ENCODE measurements around the gene NAV2.

GRCh38 chr11:20000351-20001134 is 287.9 kb downstream of the NAV2 start:
- TF ChIP-seq CTCF (IDR thresholded peaks at IDR 0.05; ENCODE audit: poor library complexity, severe bottlenecking) (no peak), POLR2AphosphoS5 (IDR thresholded peaks at IDR 0.05) (no peak), EZH2 (IDR thresholded peaks at IDR 0.05; ENCODE audit: borderline replicate concordance, insufficient read depth, low read length, poor library complexity, severe bottlenecking) (no peak), TAF1 (IDR thresholded peaks at IDR 0.05; ENCODE audit: low read depth) (no peak), REST (IDR thresholded peaks at IDR 0.05; ENCODE audit: borderline replicate concordance) (no peak)

All from neural cell (in vitro differentiated cells).